CD4-positive, alpha-beta T cell treated with Interleukin-1 beta for 1 hour (primary cell): ENCODE data around the gene ATF5.

Experiments used
- DNase-seq, 2 donors: peaks; one replicate each; pipeline ENCODE4 v3.0.0-alpha.2; 2020 to 2022

Gene ATF5

GRCh38 chr19:49895566-49896297 is 33.3 kb upstream of the ATF5 start:
- no peak for DNase-seq

DNA sequence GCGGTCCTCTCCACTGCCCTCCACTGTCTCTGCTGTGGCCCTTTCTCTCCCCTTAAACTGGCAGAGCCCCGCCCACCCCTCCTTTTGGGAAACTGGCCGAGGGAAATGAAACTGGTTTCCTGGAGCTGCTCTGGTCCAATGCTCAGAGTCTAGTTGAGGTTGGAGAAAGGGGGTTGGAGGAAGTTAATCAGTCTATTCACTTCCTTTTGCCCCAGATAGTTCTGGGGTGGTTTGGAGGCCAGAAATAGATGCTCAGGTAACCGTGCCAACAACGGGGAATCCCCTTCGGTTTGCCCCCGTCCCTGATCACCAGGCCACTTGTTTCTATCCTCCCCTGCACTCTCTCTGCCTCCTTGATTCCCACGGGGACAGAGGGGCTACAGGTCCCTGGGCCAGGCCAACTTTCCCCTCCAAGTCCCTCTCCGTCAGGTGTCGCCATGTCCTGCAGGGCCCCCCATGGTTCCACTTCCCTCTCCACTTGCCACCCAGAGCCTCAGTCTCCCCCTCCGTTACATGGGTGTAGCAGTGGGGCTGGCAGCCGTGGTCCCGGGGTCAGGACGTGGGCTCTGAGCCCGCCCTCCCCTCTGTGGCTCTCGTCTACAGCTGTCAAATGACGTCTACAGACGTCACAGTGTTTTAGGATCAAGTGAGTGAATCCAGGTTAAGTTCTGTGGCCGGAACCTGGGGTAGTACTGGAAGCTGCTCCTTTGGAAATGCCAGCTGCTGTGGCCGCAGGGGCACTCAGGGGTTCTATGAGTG is 32.0 kb upstream of the ATF5 start, which contains the start of gene IL4I1:
TSS of gene IL4I1 (minus strand) at position 25 of the 759 bp plus-strand sequence. CDS start 727 bp downstream, outside the sequence.
- DNase-seq = peak; percentile 83 to 87

- DNase-seq = no peak
Measured at GRCh38 chr19:49904136-49904535, 24.9 kb upstream of the ATF5 start.

DNA sequence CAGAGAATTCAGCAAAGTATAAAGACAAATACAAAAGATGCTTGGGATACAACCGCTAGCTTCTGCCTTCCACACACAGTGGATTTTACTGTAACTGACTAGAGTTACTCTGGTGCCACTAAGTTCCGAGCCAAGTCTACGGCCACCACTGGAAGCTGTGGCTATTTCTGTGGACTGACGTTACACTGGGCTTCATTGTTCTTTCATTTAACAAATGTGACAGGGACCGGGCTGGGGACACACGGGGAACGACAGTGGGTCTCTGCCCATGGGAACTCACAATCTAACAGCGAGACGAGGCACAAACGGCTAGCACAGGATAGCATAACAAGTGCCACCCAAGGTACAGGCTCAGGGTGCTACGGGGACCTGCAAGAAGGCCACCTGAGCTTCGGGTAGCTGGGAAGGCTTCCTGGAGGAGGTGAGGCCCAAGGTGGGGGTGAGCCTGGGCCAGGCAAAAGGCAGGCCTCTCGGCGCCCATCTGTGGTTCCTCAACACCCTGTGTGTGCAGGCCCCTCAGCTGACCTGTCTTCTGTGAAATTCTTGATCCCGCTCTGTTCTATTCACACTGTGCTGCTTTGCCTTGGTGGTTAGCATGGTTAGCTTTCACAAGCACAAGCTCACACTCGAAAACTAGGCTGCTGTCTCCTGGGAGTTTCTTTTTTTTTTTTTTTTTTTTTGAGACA is 22.0 kb upstream of the ATF5 start:
- DNase-seq = no peak

DNA sequence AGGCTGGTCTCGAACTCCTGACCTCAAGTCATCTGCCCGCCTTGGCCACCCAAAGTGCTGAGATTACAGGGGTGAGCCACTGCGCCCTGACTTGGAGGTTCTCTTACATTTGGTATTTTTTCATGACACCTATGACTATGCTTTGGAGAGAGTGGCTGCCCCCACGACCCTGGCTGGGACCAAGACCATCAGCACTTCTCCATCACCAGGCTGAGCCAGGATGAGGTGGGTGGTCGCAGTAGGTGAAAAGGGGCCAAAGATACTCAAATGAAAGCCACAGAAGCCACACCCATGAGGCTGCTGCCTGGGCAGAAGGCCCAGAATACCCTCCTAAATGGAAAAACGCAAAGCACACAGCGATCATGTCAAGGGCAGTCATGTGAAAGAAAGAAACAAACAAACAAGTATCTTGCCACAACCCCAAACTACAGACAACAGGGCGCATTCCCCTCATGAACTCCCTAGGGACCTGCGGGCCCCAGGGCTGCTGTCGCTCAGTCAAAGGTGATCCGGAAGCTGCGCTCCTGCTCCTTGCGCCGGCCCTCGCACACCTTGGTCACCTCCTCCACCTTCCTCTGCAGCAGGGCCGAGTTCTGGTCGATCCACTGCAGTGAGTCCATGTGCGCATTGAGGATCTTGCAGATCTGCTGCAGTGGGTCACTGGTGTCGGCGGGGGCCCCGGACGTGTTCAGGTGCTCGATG is 21.1 kb upstream of the ATF5 start:
- DNase-seq = peak in 1 of 2 donors; percentile 33

DNA sequence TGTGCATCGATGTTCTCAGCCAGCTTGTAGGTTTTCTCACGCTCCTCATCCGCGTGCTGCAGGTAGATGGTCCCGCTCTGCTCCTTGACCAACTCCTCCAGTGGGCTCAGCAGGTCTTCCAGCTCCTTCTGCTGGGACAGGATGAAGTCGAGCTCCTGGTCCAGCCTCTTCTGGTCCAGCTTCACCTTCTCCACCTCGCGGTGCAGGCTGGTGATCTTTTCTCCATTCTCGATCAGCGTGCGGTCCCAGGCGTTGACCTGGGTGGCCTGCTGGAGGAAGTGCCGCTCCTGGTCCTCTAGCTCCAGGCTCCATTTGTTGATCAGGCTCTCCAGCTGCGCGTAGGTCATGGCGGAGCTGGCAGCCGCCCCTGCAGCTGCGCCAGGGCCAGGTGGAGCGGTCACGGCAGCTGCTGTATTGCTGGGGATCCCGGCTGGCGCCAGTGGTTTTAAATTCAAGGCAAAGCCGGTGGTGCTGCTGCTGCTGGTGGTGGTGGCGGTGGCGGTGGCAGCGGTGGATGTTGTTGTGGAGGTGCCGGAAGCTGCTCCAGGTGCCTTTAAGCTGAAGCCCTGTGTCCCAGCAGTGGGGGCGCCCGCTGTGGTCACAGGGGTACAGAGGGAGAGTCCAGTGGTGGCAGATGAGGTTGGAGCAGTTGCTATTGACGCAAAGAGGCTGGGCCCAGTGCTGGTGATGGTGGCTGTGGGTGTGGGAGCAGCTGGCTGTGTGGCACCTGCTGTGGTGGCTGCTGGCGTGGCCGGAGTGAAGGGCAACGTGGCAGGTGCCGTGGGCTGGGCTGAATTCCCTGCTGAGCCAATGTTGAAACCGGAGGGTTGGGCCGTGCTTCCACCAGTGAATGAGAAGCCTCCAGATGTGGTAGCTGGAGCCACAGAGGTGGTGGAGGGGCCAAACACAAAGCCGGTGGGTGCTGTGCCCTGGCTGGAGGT is 20.3 kb upstream of the ATF5 start:
- DNase-seq = no peak

GRCh38 chr19:49910179-49910578 is 18.8 kb upstream of the ATF5 start:
- no peak for DNase-seq

DNA sequence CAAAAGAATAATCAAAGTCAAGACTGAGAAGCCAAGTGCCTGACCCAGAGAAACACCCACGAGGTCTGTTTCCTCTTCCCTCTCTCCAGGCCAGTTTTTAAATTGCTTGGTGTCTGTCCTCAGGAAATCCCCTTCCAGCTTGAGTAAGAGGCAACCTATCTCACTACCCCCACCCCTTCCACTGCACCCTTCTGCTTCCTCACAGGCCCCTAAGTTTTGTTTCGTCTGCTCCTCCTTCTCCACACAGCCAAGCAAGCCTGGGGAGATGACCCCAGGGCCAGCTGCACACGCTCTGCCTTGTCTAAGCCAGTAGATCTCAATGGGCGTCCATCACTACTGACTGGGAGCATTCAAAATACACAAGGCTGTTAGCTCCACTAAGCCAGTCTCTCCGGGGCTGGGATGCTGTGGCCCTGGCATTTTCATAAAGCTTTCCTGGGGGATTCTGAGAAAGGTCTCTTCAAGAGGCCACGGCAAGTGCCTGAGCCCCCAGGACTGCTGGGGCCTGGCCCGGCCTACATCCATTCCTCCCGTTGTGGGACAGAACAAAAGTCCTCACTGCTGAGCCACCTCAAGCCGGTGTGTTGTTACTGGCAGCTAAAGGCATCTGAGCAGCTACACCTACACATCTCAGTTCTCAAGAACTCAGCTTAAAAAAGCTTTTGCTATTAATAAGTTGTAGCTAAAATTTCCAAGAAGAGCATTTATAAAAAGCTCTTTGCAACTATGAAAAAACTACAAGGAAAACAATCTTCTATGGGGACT is 17.4 kb upstream of the ATF5 start:
- DNase-seq = peak; percentile 41 to 58

DNA sequence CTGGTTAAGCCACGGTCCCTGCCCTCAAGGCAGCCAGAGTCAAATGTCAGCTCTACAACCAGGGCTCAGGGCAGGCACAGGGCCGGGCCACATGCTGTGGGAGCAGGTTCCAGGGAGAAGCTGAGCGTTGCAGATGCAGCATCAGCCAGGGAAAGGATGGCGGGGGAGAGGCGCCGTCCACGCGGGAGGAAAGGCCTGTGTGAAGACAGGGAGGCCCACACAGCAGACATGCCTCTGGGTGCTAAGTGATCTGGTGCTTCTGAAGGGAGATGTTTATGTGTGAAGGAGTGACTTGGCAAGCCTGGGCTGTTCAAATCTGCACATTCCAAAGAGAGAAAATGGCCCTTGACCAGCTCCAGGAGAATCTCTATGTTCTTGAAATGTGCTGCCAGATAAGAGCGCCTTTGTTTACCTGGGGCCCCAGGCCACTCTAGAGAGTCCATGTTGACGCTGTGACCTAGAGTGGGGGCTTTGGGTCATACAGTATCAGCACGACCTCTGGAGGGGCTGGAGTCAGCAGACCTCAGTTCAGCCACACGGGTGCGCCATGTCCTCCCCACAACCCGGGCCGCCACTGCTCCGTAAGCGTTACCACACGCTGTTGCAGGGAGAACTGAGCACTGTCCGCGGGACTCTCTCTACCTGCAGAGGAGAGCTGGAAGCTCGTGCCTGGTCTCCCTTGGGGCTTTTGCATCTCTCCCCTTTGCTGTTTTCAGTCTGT is 15.9 kb upstream of the ATF5 start:
- no peak for DNase-seq

DNA sequence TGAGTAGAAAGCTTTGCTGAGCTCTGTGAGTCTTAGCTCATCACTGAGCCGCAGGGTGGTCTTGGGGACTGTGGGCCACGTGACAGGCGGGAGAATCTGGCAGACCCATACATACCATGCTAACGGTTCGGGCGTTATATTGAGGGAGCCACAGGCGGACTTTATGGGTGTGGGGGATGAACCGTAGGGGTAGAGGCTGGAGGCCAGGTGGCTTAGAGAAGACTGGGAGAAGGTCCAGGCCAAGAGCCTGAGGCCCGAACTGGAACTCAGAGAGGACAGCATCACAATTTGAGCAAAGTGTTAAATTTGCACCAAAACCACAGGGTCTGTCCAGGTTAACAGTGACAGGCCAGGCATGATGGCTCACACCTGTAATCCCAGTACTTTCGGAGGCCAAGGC is 15.3 kb upstream of the ATF5 start:
- no peak for DNase-seq

DNA sequence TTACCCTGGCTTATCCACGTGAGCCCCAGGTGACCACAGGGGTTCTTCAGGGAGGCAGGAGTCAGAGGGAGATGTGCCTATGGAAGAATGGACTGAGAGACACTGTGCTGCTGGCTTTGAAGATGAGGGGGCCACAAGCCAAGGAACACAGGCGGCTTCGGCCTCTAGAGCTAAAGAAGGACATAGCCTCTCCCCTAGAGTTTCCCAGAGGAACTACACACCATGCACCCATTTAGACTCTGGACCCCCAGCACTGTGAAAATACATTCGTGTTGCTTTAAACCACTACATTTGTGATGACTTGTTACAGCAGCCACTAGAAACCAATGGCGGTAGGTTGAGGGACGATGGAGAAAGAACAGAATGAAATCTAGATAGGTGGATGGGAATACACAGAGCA is 13.7 kb upstream of the ATF5 start:
- DNase-seq = no peak

DNA sequence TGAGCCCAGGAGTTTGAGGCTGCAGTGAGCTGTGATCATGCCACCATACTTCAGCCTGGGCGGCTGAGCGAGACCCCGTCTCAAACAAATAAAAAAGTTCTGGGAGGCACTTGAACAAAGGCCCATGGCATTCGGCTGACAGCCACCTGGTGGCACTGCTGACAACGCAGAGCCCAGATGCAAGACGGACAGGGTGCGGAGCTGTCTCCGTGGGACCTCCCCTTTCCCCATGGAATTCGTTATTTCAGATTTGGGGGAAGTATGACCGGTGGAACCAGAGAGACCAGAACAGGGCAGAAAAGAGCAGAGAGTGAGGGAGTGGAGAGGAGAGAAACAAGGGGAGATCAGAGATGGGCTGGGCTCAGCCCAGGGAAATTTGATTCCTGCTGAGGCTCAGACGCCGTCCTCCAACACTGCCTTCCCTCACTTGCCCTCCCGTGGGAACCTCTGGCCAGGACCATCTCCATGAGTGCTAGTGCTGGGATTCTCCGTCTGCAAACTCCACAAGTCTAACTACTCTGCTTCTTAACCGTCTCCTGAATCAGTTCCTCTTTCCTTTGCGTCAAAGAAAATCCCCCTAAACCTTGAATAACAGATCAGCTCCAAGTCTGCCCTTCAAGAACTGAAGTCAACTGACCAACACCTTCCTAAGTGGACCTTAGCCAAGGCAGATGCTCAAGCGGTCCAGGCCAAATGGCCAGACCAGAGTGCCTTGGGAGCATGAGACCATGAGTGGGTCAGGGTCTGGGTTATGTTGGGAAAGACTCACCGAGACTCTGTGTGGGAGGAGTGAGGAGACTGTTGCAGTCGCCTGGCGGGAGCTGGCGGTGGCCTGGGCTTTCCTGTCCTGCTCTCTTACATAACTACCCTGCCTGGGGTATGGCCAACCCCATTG is 11.9 kb upstream of the ATF5 start:
- peak in 1 of 2 donors; percentile 16 for DNase-seq

DNA sequence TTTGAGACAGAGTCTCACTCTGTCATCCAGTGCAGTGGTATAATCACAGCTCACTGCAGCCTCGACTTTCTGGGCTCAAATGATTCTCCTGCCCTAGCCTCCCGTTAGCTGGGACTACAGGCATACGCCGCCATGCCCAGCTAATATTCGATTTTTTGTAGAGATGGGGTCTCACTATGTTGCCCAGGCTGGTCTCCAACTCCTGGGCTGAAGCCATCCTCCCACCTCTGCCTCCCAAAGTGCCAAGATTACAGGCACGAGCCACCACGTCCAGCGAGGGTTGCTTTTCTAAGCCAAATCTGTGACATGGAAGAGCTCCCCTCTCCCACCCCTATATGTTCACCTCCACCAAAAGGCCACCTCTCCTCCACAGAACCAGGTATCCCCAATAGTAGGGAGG is 10.9 kb upstream of the ATF5 start:
- no peak for DNase-seq

- DNase-seq = no peak
Measured at GRCh38 chr19:49920624-49921363, 8.2 kb upstream of the ATF5 start.

DNA sequence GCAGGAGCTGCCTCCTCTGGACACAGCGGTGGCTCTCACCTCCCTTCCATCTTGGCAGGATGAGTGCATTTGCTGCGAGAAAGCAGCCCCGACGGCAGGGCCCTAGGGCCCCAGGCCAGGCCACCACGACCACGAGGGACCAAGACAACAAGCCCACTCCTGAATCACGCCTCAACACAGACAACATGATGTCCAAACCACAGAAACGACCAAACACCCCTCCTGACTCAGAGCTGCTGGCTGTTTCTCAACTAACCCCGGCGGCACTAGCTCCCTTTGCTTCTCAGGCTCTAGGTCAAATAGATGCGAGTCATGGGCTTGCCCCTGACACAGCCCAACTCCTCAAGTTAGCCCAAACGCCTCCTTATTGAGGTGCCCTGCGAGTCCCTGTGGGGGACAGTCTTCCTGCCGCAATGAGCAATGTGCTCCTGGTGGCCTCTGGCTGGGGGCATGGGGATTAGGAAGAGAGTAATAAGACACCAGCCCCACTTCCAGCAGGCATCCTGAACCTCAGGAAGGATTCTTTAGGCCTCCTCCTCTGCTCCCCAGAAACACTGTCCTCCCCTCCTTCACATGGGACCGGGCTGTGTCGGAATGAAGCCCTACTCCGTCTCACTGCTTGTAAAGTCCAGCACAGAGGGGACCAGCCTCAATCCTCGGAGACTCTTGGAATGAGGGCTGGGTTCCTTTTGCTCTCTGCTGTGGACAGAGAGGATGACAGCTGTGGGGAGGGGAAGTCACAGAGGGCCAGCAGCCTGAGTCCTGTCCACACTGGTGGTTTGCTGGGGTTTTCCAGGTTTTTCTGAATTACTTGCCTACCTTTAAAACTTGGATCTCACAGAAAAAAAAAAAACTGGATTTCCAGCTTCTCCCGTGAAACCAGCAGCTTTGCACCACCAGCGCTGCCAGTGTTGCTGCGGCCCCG is 6.9 kb upstream of the ATF5 start:
- no peak for DNase-seq

DNA sequence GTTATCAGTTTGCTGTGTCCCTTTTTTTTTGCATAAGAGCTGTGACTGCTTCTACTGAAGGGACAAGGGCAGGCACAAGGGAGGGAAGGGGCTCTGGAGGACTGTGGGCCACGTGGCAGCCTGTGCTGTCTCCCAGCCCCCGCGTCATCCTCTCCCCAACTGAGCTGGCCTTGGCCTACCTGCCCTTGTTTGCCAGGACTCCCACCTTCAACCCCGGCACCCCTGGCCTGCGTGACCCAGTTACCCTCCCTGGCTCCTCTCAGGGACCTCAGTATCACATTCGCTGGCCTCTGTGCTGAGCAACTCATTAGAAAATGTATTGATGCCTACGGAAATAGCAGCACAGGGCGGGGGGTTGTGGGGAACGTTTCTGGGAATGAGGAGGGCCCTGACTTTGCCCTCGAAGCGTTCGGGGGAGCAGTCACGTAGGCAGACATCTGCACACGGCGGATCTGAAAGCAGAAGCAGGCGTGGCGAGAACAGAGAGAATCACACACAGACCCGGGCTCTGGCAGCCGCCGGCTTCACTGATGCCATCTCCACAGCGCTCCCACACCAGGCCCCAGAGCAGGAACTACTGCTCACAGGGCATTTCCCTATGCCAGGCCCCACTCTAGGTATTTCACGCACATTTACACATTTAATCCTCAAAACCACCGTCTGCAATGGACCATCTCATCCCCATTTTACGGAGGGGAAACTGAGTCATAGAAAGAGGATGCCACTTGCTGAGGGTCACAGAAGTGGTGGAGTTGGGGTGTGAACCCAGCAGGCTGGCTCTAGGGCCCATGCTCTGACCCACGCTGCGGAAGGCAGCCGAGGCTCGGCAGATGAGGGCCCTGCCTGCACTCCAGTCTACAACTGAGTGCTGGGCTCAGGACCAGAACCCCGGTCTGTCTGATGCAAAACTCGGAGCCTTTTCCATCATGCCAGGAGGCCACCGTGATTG is 5.7 kb upstream of the ATF5 start:
- peak in 1 of 2 donors; percentile 18 for DNase-seq
